ENCODE data around the gene LAD1.

The LAD1 gene

DNA sequence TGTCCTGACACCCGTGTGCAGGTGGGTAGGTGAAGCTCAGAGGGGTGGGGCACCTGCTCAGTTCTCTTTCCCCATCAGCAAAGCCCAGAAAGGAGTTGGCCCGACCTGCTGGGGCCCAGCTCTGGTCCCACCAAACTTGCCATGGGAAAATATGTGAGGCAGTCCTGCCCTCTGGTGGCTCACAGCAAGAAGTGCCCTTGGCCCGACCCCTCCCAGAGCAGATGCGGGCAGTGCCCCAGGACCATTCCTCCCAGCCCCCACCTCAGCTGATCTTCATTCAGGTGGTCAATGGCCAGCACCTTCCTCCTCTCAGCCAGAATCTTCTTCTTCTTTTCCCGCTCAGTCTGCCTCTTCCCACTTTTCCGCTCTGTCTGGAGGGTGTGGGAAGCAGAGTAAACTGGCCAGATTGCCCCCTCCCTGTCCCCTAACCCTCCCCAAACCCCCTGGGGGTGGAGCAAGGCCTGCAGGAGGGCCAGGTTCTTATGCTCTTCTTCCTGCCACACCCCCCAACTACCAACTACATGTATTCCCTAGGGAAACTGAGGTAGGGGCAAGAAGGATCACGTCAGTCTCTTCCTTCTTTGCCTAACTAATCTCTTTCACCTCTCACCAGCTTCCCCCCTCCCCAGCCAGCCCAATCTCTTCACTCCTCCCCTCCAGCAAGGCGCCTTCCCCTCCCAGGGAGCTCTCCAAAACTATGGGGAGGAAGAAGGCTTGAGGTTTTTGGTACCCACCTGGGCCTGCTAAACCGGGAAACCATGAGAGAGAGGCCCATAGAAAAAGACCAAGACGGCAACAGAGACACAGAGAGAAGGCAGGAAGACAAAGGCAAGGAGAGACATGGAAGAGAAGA is 37.2 kb downstream of the LAD1 start:
- no peak for DNase-seq

- no peak for DNase-seq
These were observed 38.0 kb downstream of the LAD1 start for GRCh38 chr1:201360901-201361651.

GRCh38 chr1:201360486-201360885 is 38.6 kb downstream of the LAD1 start:
- no peak for DNase-seq

- DNase-seq, result no peak
These were observed 39.3 kb downstream of the LAD1 start for GRCh38 chr1:201359873-201360210.

- DNase-seq, result no peak
These were observed 39.9 kb downstream of the LAD1 start for GRCh38 chr1:201359031-201359872.

- no peak for DNase-seq
These were observed 40.5 kb downstream of the LAD1 start for GRCh38 chr1:201358596-201358995.

DNA sequence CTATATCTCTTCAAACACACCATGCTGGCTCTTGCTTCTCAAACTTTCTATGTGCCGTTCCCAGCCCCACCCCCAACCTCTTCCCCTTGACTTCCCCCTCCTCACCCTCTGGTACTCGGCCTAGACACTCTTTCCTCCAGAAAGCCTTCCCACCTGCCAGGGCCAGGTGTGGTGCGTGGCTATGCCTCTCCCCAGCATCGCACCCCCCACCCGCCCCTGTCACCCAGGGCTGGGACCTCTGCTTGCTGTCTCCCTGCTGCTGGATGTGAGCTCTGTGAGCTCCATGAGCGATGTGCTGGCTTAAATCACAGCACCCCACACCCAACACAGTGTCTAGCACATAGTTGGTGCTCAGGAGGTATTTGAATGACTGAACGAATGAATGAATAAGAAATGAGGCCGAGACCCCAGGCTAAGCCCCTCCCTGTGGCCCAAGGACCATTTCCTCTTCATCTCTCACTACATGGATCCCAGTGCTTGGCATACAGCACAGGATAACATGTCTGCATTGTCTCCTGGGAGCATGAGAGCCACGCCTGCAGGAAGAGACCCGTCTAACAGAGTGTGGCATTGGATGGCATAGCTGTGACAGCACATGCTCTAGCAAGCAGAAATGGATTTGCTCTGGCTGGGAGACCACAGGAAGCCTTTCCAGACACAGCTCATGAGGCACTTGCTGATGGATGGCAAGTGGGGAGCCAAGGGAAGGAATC is 41.3 kb downstream of the LAD1 start:
- no peak for DNase-seq

- no peak for DNase-seq
These were observed 41.9 kb downstream of the LAD1 start for GRCh38 chr1:201357211-201357610.

- DNase-seq, result no peak
These were observed 42.4 kb downstream of the LAD1 start for GRCh38 chr1:201356701-201357100.

- DNase-seq, result no peak
These were observed 42.9 kb downstream of the LAD1 start for GRCh38 chr1:201356236-201356635.

- no peak for DNase-seq
These were observed 43.7 kb downstream of the LAD1 start for GRCh38 chr1:201355471-201355870.

GRCh38 chr1:201354901-201355295 is 44.2 kb downstream of the LAD1 start:
- DNase-seq, result no peak

- DNase-seq, result no peak
These were observed 44.8 kb downstream of the LAD1 start for GRCh38 chr1:201354151-201354900.

DNA sequence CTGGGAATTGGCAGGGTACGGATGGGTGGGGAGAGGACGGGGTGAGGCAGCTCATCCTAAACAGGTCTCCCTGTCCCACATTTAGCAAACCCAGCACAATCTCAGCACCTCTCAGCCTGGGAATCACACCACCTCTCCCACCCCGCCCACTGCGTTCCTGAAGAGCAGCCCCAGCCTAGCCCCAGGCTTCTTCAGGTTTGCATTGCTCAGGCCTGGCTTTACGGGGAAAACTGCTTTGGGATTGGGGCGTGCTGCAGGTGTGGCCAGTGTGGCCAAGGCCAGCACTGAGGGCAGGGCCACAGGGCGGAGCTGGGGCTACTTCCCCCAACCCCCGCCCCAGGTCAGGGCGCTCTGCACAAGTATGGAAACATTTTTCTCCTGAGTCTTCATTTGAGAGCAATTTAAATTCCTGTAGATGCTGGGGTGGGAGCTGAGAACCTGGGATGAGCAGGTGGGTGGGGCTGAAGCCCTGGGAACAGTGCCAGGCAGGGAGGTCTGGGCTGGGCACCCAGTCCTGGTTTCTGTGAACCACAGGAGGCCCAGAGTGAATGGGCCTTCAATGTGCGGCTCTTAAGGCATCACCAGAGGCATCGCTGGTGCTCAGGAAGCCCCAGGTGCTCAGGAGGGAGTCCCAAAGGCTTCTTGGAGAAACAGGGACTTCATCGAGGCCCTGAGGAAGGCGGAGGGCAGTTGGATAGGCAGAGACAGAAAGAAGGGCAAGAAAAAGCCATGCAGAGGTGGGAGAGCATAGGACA is 45.8 kb downstream of the LAD1 start:
- DNase-seq, result no peak

DNA sequence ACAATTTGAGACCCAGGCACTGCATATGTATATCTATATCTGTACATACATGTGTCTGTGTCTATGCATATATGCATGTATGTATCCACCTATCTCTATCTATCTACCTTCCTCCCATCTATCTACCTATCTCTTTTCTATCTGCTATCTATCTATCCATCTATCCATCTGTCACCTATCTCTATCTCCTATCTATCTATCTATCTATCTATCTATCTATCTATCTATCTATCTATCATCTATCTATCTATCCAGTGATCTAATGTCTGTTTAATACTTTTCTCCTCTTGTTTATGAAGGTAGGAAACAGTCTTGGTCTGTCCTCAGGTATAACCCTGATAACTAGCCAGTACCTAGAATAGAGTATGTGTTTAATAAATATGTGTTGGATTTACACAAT is 47.5 kb downstream of the LAD1 start:
- no peak for DNase-seq

DNA sequence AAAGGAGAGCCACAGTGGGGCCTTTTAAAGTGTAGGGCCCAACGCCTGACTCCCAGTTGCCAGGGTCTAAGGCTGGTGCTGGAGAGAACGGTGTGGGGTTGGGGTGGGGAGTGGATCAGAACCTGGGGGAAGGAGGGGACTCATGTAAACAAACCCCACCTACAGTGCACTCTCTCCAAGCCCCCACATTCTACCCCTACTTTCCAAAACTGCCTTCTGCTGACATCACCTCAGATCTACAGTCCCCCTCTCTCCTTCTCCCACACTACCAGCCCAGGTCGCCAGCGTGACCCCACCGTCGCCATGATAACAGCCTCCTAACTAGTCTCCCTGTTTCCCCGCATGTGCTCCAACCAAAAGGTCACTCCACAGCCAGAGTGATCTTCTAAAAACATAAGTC is 48.2 kb downstream of the LAD1 start:
- DNase-seq, result no peak

DNA sequence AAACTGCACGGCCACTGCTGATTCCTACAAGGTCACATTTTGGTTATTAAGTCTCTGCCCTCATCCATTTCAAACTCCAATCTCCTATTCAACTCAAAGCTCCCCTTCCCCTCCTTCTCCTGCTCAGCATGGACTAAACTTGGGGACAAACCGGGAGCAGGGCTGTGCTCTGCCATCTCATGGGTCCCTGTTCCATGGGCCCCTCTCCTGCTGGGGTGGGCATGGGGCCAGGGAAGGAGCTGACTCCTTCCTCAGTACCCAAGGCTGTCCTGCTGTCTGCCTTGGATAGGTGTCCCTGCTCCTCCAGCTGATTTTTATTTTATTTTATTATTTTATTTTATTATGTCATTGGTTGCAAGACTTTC is 48.8 kb downstream of the LAD1 start:
- no peak for DNase-seq

DNA sequence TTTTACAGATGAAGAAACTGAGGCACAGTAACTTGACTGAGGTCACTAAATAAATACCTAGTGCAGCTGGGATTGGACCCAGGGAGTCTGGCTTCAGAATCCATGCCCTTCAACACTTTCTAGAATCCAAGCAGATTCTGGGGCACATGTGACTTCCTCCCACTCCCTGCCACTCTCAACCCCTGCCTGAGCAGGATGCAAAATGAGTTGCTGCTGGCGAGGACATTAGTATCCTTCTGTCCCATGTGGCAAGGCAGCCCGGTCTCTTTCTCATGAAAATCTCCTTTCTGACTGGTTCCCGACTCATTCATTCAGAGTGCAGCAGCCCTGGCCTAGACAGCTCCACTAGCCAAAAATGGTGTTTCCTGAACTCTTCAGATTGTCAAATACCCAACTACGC is 50.0 kb downstream of the LAD1 start:
- DNase-seq, result no peak

DNA sequence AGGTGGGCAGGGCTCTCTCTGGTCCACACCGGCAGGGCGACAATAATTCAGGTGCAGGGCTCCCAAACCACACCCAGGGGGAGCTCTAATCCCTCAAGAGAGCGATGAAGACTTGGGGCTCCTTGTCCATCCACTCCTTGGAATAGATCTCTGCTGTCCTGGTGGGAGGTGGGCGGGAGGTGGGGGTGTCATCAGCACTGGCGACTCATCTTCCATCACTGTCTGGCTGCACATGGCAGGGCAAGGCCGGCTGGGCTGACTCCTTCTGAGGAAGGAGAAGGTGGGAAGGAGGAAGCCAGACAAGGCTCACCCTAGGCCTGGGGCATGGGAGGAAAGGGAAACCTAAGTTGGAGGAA is 50.9 kb downstream of the LAD1 start:
- no peak for DNase-seq

GRCh38 chr1:201347498-201348210 is 51.5 kb downstream of the LAD1 start:
- no peak for DNase-seq

DNA sequence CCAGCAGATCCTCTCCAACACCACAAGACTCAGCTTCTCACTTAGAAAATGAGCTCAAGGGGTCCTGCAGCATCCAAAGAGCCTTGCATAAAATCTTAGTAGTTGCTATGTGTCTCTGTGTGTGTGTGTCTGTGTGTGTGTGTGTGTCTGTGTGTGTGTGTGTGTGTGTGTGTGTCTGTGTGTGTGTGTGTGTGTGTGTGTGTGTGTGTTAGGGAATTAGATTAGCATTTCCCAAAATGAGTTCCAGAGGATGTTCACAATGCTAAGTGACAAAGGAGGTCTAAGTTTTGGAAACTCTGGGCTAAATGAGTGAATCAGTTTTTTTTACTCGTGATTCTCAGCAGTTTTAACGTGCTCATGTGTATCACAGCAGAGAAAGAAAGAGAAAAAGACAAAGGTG is 52.1 kb downstream of the LAD1 start:
- no peak for DNase-seq

All from CD4-positive, alpha-beta T cell treated with Interleukin-4 for 4 hours (primary cell).